ENCODE results near the gene VPS18. TPM values are rescaled to one million over a fixed set of nuclear protein-coding genes. Genes with fewer than 3 reads are reported as not detected.

VPS18 gene
- total RNA-seq, 2 donors from 2014 or later: 26.6 to 29.0 TPM

- Histone ChIP-seq H3K27ac (ENCODE audit: low read depth, low read length) (no peak overlapping the region), H3K4me3 (ENCODE audit: low read length) (no peak overlapping the region), H3K36me3 (ENCODE audit: control insufficient read depth, insufficient read depth, low read length) (no peaks in the 10 kb centered on the region), H3K9ac (ENCODE audit: extremely low read depth, low read length, poor library complexity, severe bottlenecking) (no peak overlapping the region), H3K27me3 (ENCODE audit: control insufficient read depth, insufficient read depth, low read length, poor library complexity, severe bottlenecking) (no peaks in the 10 kb centered on the region), H3K9me3 (ENCODE audit: control insufficient read depth, low read length) (no peaks in the 10 kb centered on the region), H3K4me1 (ENCODE audit: control insufficient read depth, insufficient read depth, low read length) (no peaks in the 10 kb centered on the region)
- peaks cover 62% of the 10 kb centered on the region for H3K27me3 Mint-ChIP-seq (ENCODE audit: insufficient read depth)
- H3K4me3 Mint-ChIP-seq: no peak overlapping the region
- WGBS, 2 experiments (ENCODE audit: insufficient coverage in 1 of 2, insufficient read length in 1 of 2): 79 to 84% methylated on average over 11 to 21 of the region's 21 CpGs
- no peak for TF ChIP-seq CTCF (conservative IDR thresholded peaks at IDR 0.05)
- DNase-seq: no peak
- H3K27ac Mint-ChIP-seq: no peak overlapping the region
- H3K36me3 Mint-ChIP-seq (ENCODE audit: low read depth): no peaks in the 10 kb centered on the region
- no peaks in the 10 kb centered on the region for H3K9me3 Mint-ChIP-seq
- H3K4me1 Mint-ChIP-seq: peaks cover 26% of the 10 kb centered on the region
Measured at GRCh38 chr15:40948706-40949473, 54.6 kb downstream of the VPS18 start.

- Mint-ChIP-seq H3K4me1 (peaks cover 31% of the 10 kb centered on the region), H3K9me3 (no peaks in the 10 kb centered on the region), H3K27me3 (ENCODE audit: insufficient read depth) (peaks cover 60% of the 10 kb centered on the region), H3K27ac (no peak overlapping the region), H3K4me3 (no peak overlapping the region), H3K36me3 (ENCODE audit: low read depth) (no peaks in the 10 kb centered on the region)
- Histone ChIP-seq H3K27me3 (ENCODE audit: control insufficient read depth, insufficient read depth, low read length, poor library complexity, severe bottlenecking) (no peaks in the 10 kb centered on the region), H3K9ac (ENCODE audit: extremely low read depth, low read length, poor library complexity, severe bottlenecking) (no peak overlapping the region), H3K4me1 (ENCODE audit: control insufficient read depth, insufficient read depth, low read length) (no peaks in the 10 kb centered on the region), H3K9me3 (ENCODE audit: control insufficient read depth, low read length) (no peaks in the 10 kb centered on the region), H3K4me3 (ENCODE audit: low read length) (no peak overlapping the region), H3K27ac (ENCODE audit: low read depth, low read length) (no peak overlapping the region), H3K36me3 (ENCODE audit: control insufficient read depth, insufficient read depth, low read length) (no peaks in the 10 kb centered on the region)
- TF ChIP-seq CTCF (conservative IDR thresholded peaks at IDR 0.05): no peak
- DNase-seq: no peak
- WGBS, 2 experiments (ENCODE audit: insufficient coverage in 1 of 2, insufficient read length in 1 of 2): 75 to 78% methylated on average over 4 to 7 of the region's 7 CpGs
Measured at GRCh38 chr15:40949756-40950207, 55.5 kb downstream of the VPS18 start.

GRCh38 chr15:40951764-40952163, 57.5 kb downstream of the VPS18 start:
- no peak overlapping the region for H3K4me3 ChIP-seq (ENCODE audit: low read length)

More at GRCh38 chr15:40951764-40952163, 57.5 kb downstream of the VPS18 start:
- H3K9me3 Mint-ChIP-seq: no peaks in the 10 kb centered on the region
- WGBS, 2 experiments (ENCODE audit: insufficient coverage in 1 of 2, insufficient read length in 1 of 2): 92 to 99% methylated on average over 2 to 4 of the region's 4 CpGs
- peaks cover 45% of the 10 kb centered on the region for H3K27me3 Mint-ChIP-seq (ENCODE audit: insufficient read depth)
- no peak overlapping the region for H3K27ac ChIP-seq (ENCODE audit: low read depth, low read length)
- no peak for TF ChIP-seq CTCF (conservative IDR thresholded peaks at IDR 0.05)
- H3K9me3 ChIP-seq (ENCODE audit: control insufficient read depth, low read length): no peaks in the 10 kb centered on the region
- peaks cover 26% of the 10 kb centered on the region for H3K4me1 Mint-ChIP-seq
- H3K36me3 ChIP-seq (ENCODE audit: control insufficient read depth, insufficient read depth, low read length): no peaks in the 10 kb centered on the region
- H3K4me3 Mint-ChIP-seq: peak overlapping the region; percentile 77
- H3K27me3 ChIP-seq (ENCODE audit: control insufficient read depth, insufficient read depth, low read length, poor library complexity, severe bottlenecking): no peaks in the 10 kb centered on the region
- H3K4me1 ChIP-seq (ENCODE audit: control insufficient read depth, insufficient read depth, low read length): no peaks in the 10 kb centered on the region
- no peak for DNase-seq
- peaks cover 2% of the 10 kb centered on the region for H3K36me3 Mint-ChIP-seq (ENCODE audit: low read depth)
- H3K27ac Mint-ChIP-seq: peak overlapping the region; percentile 52
- no peak overlapping the region for H3K9ac ChIP-seq (ENCODE audit: extremely low read depth, low read length, poor library complexity, severe bottlenecking)

Measured in endodermal cell (in vitro differentiated cells).